Astrocyte of the spinal cord (primary cell): ENCODE data around the gene HMGB4.

Source experiments
- DNase-seq: peaks from one replicate; pipeline ENCODE4 v3.0.0; 2011; ENCODE audit warnings: low read depth, low spot score
- H3K4me3 ChIP-seq: 2 replicates; pipeline ENCODE4 v1.5.1; 2011; ENCODE audit warnings: low read depth, mild to moderate bottlenecking, low read length, moderate library complexity
- in situ Hi-C: cut with HindIII; loops from 2 replicates; pipeline ENCODE4 v1.10.0; 2017; ENCODE audit warnings: low sequenced_read_pairs
- TF ChIP-seq, protein P1 (sequence below): IDR thresholded peaks from 2 replicates; pipeline ENCODE4 v1.5.1; 2012; ENCODE audit warnings: low read depth, mild to moderate bottlenecking, low read length, inconsistent platforms

HMGB4 gene

DNA sequence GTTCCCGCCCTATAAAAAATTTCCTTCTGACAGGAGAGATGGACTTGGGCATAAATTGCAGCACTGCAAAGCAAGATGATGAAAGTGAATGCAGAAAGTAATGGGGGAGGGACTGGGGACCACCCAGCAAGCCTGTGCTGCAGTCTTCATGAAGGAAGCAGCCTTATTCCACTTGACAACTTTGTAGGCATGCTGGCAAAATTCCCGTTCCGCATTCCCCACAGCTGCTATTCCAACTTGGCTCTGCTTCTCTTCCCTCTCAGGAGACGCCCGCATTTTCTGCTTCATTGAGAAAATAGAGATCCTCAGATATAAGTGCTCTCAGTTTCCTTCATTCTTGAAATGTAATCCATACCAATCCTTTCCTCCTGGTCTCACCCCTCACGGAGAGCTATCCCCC, 2.4 kb downstream of the HMGB4 start:
- DNase-seq = peak; percentile 38
- TF ChIP-seq, protein P1, sequence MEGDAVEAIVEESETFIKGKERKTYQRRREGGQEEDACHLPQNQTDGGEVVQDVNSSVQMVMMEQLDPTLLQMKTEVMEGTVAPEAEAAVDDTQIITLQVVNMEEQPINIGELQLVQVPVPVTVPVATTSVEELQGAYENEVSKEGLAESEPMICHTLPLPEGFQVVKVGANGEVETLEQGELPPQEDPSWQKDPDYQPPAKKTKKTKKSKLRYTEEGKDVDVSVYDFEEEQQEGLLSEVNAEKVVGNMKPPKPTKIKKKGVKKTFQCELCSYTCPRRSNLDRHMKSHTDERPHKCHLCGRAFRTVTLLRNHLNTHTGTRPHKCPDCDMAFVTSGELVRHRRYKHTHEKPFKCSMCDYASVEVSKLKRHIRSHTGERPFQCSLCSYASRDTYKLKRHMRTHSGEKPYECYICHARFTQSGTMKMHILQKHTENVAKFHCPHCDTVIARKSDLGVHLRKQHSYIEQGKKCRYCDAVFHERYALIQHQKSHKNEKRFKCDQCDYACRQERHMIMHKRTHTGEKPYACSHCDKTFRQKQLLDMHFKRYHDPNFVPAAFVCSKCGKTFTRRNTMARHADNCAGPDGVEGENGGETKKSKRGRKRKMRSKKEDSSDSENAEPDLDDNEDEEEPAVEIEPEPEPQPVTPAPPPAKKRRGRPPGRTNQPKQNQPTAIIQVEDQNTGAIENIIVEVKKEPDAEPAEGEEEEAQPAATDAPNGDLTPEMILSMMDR = no peak
- H3K4me3 ChIP-seq = no peak overlapping the region
- in situ Hi-C loops = no loop called here

DNA sequence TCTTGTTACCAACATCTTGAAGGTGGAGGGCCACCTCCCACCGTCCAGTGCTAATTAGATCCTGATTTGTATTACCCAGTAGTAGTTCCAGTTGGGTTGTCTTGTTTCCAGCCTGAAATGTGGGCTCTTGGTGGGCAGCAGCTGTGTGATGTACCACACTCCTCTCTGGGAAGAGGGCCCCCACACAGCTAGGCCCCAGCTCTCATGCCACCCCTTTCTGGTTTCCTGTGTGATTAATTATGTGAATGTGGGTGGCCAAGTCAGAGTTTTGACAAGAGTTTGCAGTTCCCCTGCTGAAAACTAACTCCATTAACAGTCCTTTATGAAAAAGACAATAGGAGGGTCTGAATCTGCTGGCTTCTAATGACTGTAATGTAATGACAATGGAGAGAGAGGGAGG, 3.8 kb downstream of the HMGB4 start:
- in situ Hi-C loops = no loop called here
- no peak for DNase-seq
- TF ChIP-seq, protein P1 = no peak
- H3K4me3 ChIP-seq = no peak overlapping the region

DNA sequence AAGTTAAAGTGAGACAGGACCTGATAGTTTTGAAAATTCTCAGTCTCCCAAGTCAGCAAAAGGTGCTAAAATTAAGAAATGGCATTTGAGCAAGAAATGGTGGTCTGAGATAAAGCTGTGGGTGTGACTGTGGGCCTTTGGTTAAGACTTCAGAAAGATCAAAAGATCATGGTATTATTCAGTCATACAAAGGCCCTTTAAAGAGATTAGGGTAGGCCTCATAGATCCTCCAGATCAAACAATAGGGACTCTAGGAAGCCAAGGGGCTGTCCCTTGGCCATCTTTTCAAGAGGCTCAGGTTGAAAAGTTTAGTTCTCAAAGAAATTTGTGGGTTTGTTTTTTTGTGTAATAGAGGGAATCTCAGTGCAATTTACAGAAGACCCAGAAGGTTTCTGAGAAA, 8.4 kb downstream of the HMGB4 start:
- DNase-seq = no peak
- in situ Hi-C loops = no loop called here
- no peak overlapping the region for H3K4me3 ChIP-seq
- TF ChIP-seq, protein P1 = no peak

DNA sequence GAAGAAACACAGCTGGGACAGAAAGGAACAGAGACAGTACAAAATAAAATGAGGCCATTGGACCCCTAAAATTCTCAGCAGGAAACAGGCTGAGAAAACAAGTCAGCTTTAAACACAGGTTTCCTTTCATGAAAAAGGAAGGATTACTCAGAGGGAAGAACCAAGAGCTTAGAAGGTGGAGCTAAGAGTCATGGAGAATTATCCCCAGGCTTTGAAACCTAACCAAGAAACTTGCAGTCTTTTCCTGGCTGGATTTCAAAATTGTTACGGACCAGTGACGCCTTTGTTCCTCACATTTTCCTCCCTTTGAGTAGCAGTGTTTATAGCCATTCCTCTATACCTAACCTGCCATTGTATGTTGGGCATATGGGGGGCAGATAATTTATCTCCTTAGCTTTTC, 8.8 kb downstream of the HMGB4 start:
- TF ChIP-seq, protein P1 = no peak
- DNase-seq = peak; percentile 74
- no peak overlapping the region for H3K4me3 ChIP-seq
- in situ Hi-C loops = no loop called here

DNA sequence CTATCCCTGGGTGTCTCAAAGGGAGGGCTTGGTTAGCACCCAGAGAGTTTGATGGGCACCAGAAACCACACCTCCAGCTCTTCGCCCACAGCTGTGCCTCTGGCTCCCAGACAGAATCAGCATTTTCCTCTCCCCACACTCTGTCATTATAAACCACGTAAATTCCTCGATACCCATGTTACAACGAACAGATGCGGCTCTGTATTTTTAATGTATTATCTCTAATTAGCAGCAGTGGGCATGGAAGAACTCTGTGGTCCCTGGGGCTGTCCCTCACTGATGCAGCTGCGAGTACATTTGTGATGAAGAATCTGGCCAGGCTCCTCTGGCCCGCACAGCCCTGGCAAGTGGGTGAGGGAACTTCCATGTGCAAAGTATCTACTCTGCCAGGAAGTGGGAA, 10.8 kb downstream of the HMGB4 start:
- TF ChIP-seq, protein P1 = no peak
- in situ Hi-C loops = no loop called here
- DNase-seq = no peak
- no peak overlapping the region for H3K4me3 ChIP-seq

DNA sequence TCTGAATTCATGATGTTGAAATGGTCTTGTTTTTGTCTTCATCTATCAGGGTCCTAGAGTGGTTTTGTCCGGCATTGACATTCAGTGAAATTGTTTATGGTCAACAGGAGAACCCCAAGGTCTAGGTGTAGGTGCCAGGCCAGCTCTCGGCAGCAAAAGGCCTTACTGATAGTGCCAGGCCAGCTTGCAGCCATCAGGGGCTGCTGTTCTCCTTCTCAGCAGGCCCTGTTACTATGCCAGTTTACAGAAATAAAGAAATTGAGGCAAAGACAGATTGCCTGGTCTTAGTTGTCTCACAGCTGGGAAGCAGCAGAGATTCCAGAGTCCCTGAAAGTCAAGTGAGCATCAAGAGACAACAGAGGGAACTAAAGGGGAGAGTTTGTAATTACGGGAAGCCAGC, 12.0 kb downstream of the HMGB4 start:
- in situ Hi-C loops = no loop called here
- TF ChIP-seq, protein P1 = peak; percentile 31
- no peak for DNase-seq
- H3K4me3 ChIP-seq = no peak overlapping the region

DNA sequence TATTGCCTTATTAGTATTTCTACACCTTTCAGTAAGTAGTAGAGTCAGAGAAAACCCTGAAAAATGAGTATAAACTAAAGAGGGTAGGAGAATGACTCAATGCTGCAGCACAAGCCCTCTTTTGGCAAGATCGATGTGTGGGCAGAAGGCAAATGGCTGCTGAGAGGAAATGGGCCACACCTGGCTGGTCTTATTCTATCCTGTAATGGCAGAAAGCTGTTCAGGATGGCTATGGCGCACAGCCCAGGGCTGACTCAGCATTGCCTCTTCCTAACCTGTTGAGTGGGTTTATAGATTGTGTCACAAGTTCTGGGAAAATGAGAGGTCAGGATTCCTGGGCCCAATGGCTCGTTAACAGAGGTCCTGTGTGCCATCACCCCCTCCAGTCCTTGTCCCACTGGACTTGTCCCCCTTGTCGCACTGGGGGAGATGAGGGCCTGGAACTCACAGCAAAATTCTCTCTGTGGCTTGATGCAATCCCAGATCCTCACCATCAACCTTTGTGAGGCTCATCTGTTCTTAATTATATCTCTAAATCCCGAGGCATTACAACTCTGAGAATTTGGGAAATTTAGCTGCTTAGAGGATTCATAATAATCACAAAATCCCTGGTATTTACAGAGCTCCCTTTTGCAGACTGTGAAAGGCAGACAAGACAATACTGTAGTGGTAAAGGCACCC, 13.2 kb downstream of the HMGB4 start:
- in situ Hi-C loops = no loop called here
- TF ChIP-seq, protein P1 = no peak
- no peak overlapping the region for H3K4me3 ChIP-seq
- peak; percentile 91 for DNase-seq
